CD4-positive, alpha-beta T cell treated with Interleukin-4 for 4 hours (primary cell): ENCODE measurements around the gene RNASE3.
"Not testable (repeated sequence)": the region's sequence is repeated elsewhere in the genome, so short reads cannot be mapped to it uniquely, and the experiment has no call there.

Experiments
- DNase-seq: peaks from one replicate; pipeline ENCODE4 v3.0.0-alpha.2; 2020

The RNASE3 gene

DNA sequence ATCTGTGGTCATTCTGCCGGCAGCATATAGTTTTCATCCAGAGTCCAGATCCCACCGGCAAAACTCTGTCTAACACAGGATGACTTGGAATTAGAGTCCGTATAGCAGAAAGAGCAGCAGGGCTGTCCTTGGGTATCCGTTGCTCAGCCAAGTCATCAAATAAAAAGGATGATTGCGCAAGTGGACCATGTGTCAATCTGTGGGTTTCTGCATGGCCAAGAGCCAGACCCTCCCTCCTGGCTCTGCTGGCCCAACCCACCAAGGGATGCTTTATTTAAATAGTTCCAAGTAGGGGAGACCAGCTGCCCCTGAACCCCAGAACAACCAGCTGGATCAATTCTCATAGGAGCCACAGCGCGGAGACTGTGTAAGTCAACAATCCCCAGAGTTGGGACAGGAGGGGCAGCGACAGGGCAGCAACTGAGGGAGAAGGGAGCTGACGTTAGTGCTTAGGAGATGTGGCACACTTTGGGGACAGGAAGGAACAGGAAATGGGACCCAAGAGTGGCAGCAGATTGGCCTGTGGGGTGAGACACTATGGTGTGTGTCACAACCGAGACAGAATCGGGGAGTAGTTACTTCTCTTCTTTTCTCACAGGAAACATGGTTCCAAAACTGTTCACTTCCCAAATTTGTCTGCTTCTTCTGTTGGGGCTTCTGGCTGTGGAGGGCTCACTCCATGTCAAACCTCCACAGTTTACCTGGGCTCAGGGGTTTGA, 28.0 kb downstream of the RNASE3 start:
- DNase-seq, result not testable (repeated sequence)

DNA sequence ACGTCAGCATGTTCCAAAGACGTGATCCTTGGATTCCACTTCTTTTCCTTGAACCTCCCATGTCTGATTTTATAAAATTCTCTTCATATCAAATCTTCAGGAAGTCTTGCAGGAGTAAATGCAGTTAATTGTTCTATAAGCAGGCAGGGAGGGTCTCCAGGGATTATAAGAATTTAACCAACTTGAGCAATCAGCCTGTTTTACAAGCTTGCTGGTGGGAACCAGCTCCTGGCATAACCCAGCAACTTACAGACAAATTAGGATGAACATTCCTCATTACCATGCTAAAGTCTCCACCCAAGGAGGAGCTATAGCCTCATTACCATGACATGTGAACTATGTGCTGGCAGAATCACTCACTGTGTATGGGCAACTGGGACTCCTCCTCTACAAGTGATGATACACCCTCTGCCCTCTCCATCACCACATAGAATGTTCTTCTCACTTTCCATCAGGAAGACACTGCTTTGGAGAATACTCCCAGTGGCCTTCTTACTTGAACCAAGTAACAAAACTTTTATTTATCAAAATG, 32.6 kb downstream of the RNASE3 start:
- DNase-seq, result not testable (repeated sequence)

DNA sequence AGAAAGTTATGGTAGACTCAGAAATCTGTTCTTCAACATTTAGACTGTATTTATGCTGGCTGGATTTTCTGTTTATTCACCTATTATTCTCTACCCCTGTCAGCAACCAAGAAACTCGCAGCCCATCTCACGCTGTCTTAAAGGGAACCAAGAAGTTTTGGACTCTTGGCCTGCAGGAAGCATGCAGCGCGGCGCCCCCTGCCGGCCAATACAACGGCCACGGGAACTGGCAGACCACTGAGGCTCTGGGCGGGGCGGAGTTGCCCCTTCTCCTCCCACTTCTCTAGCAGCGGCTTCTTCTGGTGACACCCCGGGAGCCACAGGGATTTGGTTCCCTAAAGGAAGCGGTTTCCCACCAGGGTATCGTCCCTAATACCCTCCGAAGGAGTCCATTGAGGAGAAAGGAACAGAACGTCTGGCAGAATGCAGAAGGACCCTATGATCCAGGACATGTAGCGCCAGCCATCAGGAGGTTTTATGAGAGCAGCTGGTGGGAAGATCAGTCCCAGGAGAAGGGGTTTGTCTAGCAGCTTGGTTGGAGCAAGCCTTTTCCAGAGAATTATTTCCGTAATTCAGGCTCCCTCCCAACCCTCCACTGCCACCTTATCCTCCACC, 43.1 kb downstream of the RNASE3 start:
- no peak for DNase-seq

DNA sequence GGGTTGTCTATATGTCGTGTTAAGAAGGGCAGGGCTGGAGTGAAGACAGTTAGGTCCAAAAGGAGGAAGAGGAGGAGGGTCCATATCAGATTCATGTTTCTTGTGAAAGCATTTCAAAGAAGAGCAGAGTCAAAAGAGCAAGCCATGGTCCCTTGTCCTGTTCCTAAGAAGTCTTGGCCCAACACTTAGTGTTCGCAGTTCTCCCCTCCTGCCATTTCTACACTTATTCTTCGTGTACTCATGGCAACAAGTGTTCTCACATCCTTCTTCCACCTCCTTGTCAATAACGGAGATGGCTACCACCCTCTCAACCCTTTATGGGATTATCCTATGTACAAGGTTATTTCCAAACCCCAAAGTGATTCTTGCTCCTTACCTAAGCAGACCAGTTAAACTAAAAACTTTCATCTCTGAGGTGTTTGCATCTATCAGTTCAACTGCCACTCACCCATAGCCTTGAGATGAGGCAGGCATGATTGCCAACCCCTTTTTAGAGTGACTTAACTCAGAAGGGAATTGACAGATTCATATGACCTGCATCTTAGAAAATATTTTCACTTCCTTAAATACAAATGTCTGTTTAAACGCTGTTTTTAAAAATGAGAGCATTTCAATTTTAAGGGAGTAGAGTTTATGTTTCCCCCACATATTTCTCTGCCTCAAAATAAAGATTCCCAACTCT, 44.3 kb downstream of the RNASE3 start:
- DNase-seq, result no peak
